Adrenal gland (tissue), 12 donors: Measurements from ENCODE around the gene SAMD4A. TPM values are rescaled to one million over a fixed set of nuclear protein-coding genes. Genes with fewer than 3 reads are reported as not detected.

Experiments used
- DNase-seq, 7 donors: peaks; one replicate each; pipeline ENCODE4 v3.0.0-alpha.2; 2019 to 2020
- H3K27ac ChIP-seq, 5 donors: fragments of 200-600 bp; sonication (generic) in 4 of 5; 1 replicate in 3 of 5; 2 replicates in 2 of 5; pipeline versions ENCODE4 v1.5.1 to v1.8.0; 2016 to 2020; ENCODE audit warnings: mild to moderate bottlenecking in 1 of 5
- H3K27me3 ChIP-seq: fragments of 200-600 bp; 2 replicates; pipeline ENCODE4 v1.8.0; 2021
- H3K36me3 ChIP-seq, 2 donors: fragments of 200-600 bp; replicated peaks in 1 of 2; 1 replicate in 1 of 2; 2 replicates in 1 of 2; pipeline versions ENCODE4 v1.5.1 to v1.8.0; 2018 to 2022
- H3K4me1 ChIP-seq, 2 donors: fragments of 200-600 bp; replicated peaks in 1 of 2; 1 replicate in 1 of 2; 2 replicates in 1 of 2; pipeline versions ENCODE4 v1.5.1 to v1.8.0; 2018 to 2021
- H3K4me3 ChIP-seq, 4 donors: fragments of 200-600 bp; sonication (generic) in 3 of 4; one replicate each; pipeline ENCODE4 v1.5.1; 2016 to 2018
- H3K9me3 ChIP-seq, 3 donors: fragments of 200-600 bp; sonication (generic) in 1 of 3; replicated peaks in 1 of 3; 1 replicate in 2 of 3; 2 replicates in 1 of 3; pipeline versions ENCODE4 v1.5.1 to v1.8.0; 2016 to 2021
- POLR2A ChIP-seq, 2 donors: fragments of 450-650 bp; IDR thresholded peaks; one replicate each; pipeline ENCODE4 v1.6.1; 2017; ENCODE audit warnings: antibody characterized with exemption in 2 of 2, mild to moderate bottlenecking in 2 of 2, moderate library complexity in 1 of 2
- WGBS, 4 donors: extraction: QIAGEN DNeasy Blood & Tissue Kit in 2 of 4; methylation state at CpG; one replicate each; pipeline versions ENCODE4 v1.1.5 to v1.1.7; 2013 to 2017; 5-methylcytosine and 5-hydroxymethylcytosine counted together
- intact Hi-C, 2 donors: fragments of 100-400 bp; cut with DNase I; formaldehyde crosslinking; loops; one replicate each; pipeline versions ENCODE4 v1.14.1 to v1.15.0; 2022 to 2023
- polyA plus RNA-seq, 3 donors: library from polyadenylated mRNA; stranded (reverse); fragments of 200-250 nt in 2 of 3; fragments of 350-450 nt in 1 of 3; fragmentation: Illumina TruSeq in 1 of 3; extraction: RNeasy Lipid Tissue Mini Kit (QIAGEN cat#74804) in 1 of 3; gene quantifications; one replicate each; pipeline ENCODE4 v1.2.3, GENCODE V29; 2013 to 2014
- total RNA-seq, 9 donors: library from RNA; depleted of rRNA in 4 of 9; stranded (reverse); fragments of >200 nt in 4 of 9; fragments of 120-200 nt in 1 of 9; fragmentation: NEBNext Ultra II Directional in 1 of 9; extraction: Animal tissue kit (Norgen Biotek cat#: 25700) in 1 of 9; gene quantifications; one replicate each; pipeline versions ENCODE4 v1.1.0 to v1.2.4, GENCODE V29; 2013 to 2023
- TF ChIP-seq, protein P1 (sequence below), 6 experiments: fragments of 450-650 bp in 4 of 6; fragments of 200-600 bp in 2 of 6; sonication (generic) in 1 of 6; IDR thresholded peaks; 1 replicate in 5 of 6; 2 replicates in 1 of 6; pipeline versions ENCODE4 v1.5.1 to v1.8.0; 2016 to 2021; ENCODE audit warnings: antibody characterized with exemption in 6 of 6, mild to moderate bottlenecking in 2 of 6, moderate library complexity in 1 of 6
- donor health status: healthy with polysubstance abuse.
- donor health status: Bipolar disorder and iron deficiency.
- donor health status: DM: yes; HTN: yes; CAD: no.
- donor health status: DM: no; HTN: no; CAD: no.
- donor health status: DM: no; HTN: no; CAD: no.
- donor health status: DM: yes; HTN: yes; CAD: no.

The SAMD4A gene
- total and polyA plus RNA-seq, 12 donors: 2.2 to 13.2 (median 8.3) TPM

DNA sequence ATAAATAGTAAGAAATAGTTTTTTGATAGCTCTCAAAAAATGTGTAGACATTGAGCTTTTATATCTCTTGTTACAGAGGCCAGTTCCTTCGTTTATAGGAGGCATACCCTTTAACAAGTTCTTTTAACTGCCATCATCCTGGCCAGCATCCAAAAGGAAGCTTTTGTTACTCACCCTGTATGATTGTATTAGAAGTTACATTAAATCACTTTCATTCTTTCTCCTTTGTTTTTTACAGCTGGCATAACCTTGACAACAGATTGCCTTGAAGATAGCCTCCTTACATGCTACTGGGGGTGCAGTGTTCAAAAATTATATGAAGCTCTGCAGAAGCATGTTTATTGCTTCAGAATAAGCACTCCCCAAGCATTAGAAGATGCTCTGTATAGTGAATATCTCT is 37.1 kb upstream of the SAMD4A start:
- H3K9me3 ChIP-seq: no peaks in the 10 kb centered on the region
- no peak overlapping the region for H3K27ac ChIP-seq
- intact Hi-C loops: no loop called here
- WGBS, 4 donors: 22 to 31% (median 28%) methylated on average over 1 of the region's 1 CpG
- no peaks in the 10 kb centered on the region for H3K27me3 ChIP-seq
- DNase-seq: peak; percentile 37 to 72 (median 58)
- H3K4me1 ChIP-seq: peaks cover 0 to 12% of the 10 kb centered on the region in 2 donors
- no peak overlapping the region for H3K4me3 ChIP-seq
- no peak for TF ChIP-seq POLR2A (IDR thresholded peaks at IDR 0.05)
- TF ChIP-seq, protein P1, sequence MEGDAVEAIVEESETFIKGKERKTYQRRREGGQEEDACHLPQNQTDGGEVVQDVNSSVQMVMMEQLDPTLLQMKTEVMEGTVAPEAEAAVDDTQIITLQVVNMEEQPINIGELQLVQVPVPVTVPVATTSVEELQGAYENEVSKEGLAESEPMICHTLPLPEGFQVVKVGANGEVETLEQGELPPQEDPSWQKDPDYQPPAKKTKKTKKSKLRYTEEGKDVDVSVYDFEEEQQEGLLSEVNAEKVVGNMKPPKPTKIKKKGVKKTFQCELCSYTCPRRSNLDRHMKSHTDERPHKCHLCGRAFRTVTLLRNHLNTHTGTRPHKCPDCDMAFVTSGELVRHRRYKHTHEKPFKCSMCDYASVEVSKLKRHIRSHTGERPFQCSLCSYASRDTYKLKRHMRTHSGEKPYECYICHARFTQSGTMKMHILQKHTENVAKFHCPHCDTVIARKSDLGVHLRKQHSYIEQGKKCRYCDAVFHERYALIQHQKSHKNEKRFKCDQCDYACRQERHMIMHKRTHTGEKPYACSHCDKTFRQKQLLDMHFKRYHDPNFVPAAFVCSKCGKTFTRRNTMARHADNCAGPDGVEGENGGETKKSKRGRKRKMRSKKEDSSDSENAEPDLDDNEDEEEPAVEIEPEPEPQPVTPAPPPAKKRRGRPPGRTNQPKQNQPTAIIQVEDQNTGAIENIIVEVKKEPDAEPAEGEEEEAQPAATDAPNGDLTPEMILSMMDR (IDR thresholded peaks at IDR 0.05): no peak
- peaks cover 0 to 4% of the 10 kb centered on the region in 2 donors for H3K36me3 ChIP-seq

DNA sequence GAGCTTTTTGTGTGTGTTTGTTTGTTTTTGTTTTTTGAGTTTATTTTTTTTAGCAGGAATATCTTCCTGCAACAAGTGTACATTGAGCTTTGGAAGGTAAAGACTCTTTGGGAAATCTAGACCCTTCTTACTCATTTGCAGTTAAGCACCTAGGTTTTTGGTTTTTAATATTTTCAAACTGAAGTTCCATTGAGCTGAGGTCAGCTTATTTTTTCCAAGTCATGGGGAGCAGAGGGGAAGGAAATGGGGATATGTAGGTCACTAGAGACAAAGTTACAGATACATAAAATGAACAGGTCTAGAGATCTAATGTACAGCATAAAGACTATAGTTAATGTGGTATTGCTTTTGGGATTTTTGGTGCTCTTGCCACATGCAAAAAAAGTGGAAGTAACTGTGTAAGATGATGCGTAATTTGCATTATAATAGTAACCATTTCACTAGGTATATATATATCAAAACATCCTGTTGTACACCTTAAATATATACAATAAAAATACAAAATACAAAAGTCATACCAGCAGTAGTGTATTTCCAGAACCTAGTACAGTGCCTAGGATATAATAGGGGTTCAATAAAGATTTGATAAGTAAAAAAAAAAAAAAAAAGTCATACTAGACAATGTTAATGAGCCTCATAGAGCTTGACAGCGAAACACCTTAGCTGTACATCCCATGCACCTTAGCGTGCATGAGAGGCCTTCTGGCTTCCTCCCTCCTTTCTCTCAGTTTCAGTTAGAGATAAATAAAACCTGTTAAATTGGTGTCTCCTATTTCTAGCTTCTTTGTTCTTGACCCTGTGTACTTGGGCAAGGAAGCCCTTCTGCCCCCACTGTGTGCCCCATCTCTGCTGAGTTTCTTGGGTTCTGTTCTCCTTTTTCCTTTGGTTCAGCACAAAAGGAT is 34.6 kb upstream of the SAMD4A start:
- Histone ChIP-seq H3K9me3 (no peaks in the 10 kb centered on the region), H3K4me1 (peaks cover 0 to 12% of the 10 kb centered on the region in 2 donors), H3K27me3 (no peaks in the 10 kb centered on the region), H3K4me3 (no peak overlapping the region), H3K27ac (no peak overlapping the region), H3K36me3 (no peaks in the 10 kb centered on the region)
- intact Hi-C loops: no loop called here
- no peak for DNase-seq
- TF ChIP-seq, protein P1 (IDR thresholded peaks at IDR 0.05): no peak
- no peak for TF ChIP-seq POLR2A (IDR thresholded peaks at IDR 0.05)
- WGBS, 4 donors: 94 to 96% (median 95%) methylated on average over 3 of the region's 3 CpGs

- Histone ChIP-seq H3K36me3 (peaks cover 0 to 3% of the 10 kb centered on the region in 2 donors), H3K27me3 (no peaks in the 10 kb centered on the region), H3K9me3 (no peaks in the 10 kb centered on the region), H3K4me1 (peaks cover 0 to 15% of the 10 kb centered on the region in 2 donors), H3K4me3 (no peak overlapping the region), H3K27ac (no peak overlapping the region)
- 89 to 98% (median 97%) methylated on average over 1 of the region's 1 CpG for WGBS, 4 donors
- no peak for TF ChIP-seq POLR2A (IDR thresholded peaks at IDR 0.05)
- TF ChIP-seq, protein P1 (IDR thresholded peaks at IDR 0.05): no peak
- DNase-seq: no peak
- intact Hi-C loops: no loop called here
Observed at GRCh38 chr14:54533100-54533499, 33.8 kb upstream of the SAMD4A start.

- Histone ChIP-seq H3K4me3 (no peak overlapping the region), H3K4me1 (peaks cover 0 to 6% of the 10 kb centered on the region in 2 donors), H3K9me3 (no peaks in the 10 kb centered on the region), H3K27ac (no peak overlapping the region), H3K27me3 (no peaks in the 10 kb centered on the region), H3K36me3 (peaks cover 0 to 7% of the 10 kb centered on the region in 2 donors)
- TF ChIP-seq, protein P1 (IDR thresholded peaks at IDR 0.05): no peak
- TF ChIP-seq POLR2A (IDR thresholded peaks at IDR 0.05): no peak
- no peak for DNase-seq
- intact Hi-C loops: no loop called here
- 65 to 94% (median 87%) methylated on average over 1 of the region's 1 CpG for WGBS, 4 donors
Observed at GRCh38 chr14:54535126-54535525, 31.8 kb upstream of the SAMD4A start.
